ENCODE data around the gene VPS51.

VPS51 gene

DNA sequence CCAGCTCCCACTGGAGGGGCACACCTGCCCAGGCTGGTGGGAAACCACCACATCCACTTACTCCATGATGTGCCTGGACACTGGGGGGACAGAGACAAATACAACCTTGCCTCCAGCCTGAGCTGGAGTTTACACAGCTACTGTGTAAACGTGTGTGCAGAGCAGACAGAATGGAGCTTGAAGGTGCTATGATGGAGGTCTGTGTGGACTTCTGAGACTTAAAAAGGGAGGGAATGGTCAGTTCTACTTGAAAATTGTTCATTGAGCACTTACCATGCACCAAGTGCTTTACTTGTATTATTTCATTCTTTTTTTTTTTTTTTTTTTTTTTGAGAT, 23.4 kb upstream of the VPS51 start:
- DNase-seq (ENCODE audit: low spot score) = no peak

DNA sequence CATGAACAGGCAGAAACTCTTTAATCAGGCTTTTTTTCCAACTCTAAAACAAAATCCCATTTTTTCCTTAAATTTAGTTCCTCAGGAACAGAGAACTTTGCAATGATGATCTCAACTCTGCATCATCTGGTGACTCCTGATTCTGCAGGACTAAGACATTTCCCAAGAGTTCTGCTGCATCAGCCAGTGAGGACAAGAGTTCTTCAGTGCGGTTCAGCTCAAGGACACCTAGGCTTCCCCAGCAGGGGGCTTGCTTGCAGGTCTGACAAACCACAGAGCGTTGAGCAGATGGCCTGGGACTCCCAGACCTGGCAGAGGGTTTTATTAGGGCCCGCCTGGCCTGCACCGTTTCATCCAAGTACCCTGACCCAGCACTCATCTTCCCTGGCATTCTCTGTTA, 18.6 kb upstream of the VPS51 start:
- DNase-seq (ENCODE audit: low spot score) = no peak

- peak; percentile 79 for DNase-seq (ENCODE audit: low spot score)
These were observed 17.9 kb upstream of the VPS51 start for GRCh38 chr11:65078151-65078550.

GRCh38 chr11:65078786-65079342, 17.1 kb upstream of the VPS51 start:
- no peak for DNase-seq (ENCODE audit: low spot score)

DNA sequence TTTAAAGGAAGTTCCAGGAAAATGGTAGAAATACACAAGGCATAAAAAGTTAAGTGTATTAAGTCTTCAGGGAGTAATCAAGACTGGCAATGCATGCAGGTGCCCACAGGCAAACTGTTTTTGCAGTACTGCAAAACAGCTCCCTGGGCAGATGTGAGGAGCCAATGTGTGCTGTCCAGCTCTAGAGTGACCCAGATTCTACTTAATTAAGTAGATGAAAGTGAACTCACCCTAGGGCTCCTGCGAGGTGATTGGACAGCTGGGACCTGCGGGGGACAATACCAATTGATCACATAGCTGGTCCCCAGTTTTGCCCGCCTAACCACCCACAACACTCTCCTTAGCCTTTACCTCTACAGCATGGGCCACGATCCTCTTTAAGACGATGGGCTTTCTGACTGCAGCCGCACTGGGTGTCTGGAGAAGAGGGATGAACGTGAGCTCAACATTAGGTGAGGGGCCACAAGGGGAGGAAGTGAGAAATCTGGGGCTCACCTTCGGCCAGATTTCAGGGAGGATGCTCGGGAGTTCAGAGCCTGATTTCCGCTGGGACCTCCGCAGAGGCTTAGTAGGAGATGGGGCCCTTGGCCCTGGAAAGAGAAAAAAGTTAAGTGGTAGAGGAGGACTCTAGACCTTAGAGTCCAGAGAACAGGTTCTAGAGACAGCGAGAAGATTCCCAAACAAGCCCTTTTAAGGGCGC, 12.7 kb upstream of the VPS51 start:
- DNase-seq (ENCODE audit: low spot score) = no peak

GRCh38 chr11:65083834-65084597, 12.0 kb upstream of the VPS51 start, which contains the start of the genes CDCA5 and ZFPL1:
TSS of gene CDCA5 (minus strand) at chr11:65084040. CDS start at chr11:65083978, 62 bp downstream.
TSS of gene ZFPL1 (plus strand) at chr11:65084222. CDS start at chr11:65084699, 477 bp downstream.
- peak; percentile 96 for DNase-seq (ENCODE audit: low spot score)

- DNase-seq (ENCODE audit: low spot score) = no peak
These were observed 11.2 kb upstream of the VPS51 start for GRCh38 chr11:65084598-65085375.

DNA sequence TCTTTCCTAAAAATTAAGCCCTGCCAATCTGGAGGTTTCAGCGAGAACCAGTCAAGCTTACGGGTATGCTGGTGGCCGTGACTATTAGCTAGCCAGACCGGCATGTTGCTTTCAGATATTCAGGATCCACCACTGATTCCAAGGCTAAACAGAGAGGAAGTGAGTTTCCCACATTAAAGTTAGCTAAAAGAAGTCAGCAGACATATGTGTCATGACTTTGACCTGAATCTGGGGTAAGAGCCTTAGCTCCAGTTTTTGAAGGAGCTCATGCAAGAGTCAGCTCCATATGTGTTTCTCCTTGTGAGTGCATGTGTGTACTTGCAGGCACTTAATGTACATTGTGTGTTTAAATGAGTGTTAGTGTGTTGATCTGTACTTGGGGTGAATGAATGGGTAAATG, 10.6 kb upstream of the VPS51 start:
- DNase-seq (ENCODE audit: low spot score) = no peak

DNA sequence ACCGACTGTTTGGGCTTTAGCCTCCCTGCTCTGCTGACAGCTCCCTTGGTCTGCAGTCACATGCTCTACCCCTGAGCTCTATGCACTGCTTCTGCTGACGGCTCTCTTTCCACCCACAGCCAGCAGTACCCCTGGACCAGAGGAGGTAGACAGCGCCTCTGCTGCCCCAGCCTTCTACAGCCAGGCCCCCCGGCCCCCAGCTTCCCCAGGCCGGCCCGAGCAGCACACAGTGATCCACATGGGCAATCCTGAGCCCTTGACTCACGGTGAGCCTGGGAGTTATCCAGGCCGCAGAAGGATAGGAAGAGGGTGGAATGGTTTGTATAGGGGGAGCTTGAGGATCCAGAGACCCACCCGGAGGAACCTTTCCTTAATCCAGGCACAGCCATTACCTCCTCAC, 9.2 kb upstream of the VPS51 start:
- DNase-seq (ENCODE audit: low spot score) = no peak

DNA sequence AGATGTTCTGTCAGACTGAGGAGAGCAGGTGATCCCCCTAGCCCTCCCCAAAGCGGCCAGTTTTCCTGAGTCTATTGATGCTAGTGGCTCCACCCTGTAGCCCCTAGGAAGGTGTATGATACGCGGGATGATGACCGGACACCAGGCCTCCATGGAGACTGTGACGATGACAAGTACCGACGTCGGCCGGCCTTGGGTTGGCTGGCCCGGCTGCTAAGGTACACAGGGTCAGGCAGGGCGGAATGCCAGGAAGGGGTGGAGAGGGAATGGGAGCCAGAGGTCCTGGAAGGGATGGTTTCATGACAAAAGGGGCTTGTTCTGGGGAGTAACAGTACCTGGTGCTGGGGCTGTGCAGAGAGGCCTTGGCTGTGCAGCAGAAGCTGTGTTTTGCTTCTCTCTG, 8.8 kb upstream of the VPS51 start:
- no peak for DNase-seq (ENCODE audit: low spot score)

DNA sequence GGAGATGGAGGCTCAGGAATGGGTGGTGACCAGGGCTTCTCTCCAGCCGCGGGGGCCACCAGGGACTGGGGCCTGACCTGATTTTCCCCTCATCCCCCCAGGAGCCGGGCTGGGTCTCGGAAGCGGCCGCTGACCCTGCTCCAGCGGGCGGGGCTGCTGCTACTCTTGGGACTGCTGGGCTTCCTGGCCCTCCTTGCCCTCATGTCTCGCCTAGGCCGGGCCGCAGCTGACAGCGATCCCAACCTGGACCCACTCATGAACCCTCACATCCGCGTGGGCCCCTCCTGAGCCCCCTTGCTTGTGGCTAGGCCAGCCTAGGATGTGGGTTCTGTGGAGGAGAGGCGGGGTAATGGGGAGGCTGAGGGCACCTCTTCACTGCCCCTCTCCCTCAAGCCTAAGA, 8.2 kb upstream of the VPS51 start:
- DNase-seq (ENCODE audit: low spot score) = no peak

DNA sequence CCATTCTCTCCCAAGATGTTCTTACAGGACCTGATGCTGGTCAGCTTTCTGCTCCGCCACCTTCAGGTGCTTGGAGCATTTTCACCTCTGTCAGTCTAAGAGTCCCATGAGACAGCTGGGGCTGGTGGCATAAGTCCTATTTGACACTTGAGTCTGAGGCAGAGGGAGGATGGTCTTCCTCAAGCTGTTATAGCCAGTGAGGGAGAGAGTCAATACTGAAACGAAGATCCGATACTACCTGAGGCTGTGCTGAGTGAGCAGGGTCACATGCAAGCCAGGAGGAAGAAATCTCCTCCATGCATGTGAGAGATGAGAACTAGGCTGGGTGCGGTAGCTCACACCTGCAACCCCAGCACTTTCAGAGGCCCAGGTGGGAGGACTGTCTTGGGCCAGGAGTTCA, 6.4 kb upstream of the VPS51 start:
- no peak for DNase-seq (ENCODE audit: low spot score)

DNA sequence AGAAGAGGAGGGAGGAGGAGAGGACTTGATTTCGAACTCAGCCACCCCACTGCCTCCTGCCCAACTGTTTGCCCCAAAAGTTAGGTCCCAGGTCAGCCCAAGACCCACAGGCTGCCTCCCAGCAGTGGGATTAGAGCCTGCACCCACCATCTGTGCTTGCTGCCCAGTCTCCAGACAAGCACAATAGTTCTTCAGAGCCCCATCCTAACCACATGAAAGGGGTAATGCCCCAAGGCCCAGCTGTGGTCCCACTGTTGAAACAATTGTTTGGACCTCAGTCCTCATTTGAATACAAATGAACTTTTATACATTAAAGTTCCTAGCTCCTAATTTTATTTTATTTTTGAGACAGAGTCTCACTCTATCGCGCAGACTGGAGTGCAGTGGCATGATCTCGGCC, 5.4 kb upstream of the VPS51 start:
- DNase-seq (ENCODE audit: low spot score) = no peak

GRCh38 chr11:65095427-65095826, 587 bp upstream of the VPS51 start:
- DNase-seq (ENCODE audit: low spot score) = no peak

GRCh38 chr11:65096926-65097325, 912 bp downstream of the VPS51 start:
- no peak for DNase-seq (ENCODE audit: low spot score)

- DNase-seq (ENCODE audit: low spot score) = no peak
These were observed 4.8 kb downstream of the VPS51 start for GRCh38 chr11:65100674-65101350.

- no peak for DNase-seq (ENCODE audit: low spot score)
These were observed 6.4 kb downstream of the VPS51 start for GRCh38 chr11:65102142-65103095.

- DNase-seq (ENCODE audit: low spot score) = no peak
These were observed 7.5 kb downstream of the VPS51 start for GRCh38 chr11:65103476-65103875.

GRCh38 chr11:65104628-65105027, 8.6 kb downstream of the VPS51 start:
- DNase-seq (ENCODE audit: low spot score) = no peak

DNA sequence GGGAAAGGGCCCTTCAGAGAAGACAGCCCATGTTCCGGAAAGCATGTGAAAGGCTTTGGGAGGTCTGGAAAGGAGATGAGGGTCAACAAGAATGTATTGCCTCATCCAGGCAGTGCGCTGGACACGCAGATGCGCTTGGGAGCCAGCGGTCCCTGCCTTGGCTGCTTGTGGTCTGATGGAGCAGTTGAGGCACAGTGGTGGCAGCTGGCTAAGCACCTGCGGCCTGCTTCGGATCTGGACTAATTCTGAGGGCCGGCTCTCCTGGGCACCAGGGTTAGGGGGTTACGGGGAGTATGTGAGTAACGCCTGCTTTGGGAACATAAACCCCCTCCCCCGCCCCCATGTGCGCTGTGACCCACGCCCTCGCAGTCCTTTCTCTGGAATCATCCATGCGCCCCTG, 11.1 kb downstream of the VPS51 start:
- DNase-seq (ENCODE audit: low spot score) = no peak
